HEK293 (cell line): ENCODE results near the gene FILIP1L.

Experiments
- ZNF24 ChIP-seq: fragments of 450-650 bp; formaldehyde crosslinking; IDR thresholded peaks from 2 replicates; pipeline ENCODE4 v1.5.1; 2016; ENCODE audit warnings: missing biosample characterization, missing genetic modification characterization
- ZNF324 ChIP-seq: fragments of 450-650 bp; formaldehyde crosslinking; IDR thresholded peaks from 2 replicates; pipeline ENCODE4 v1.5.1; 2016; ENCODE audit warnings: missing biosample characterization, missing genetic modification characterization
- TF ChIP-seq, protein P1 (sequence below): fragments of 450-650 bp; formaldehyde crosslinking; IDR thresholded peaks from 2 replicates; pipeline ENCODE4 v1.5.1; 2016; ENCODE audit warnings: missing biosample characterization, missing genetic modification characterization

DNA sequence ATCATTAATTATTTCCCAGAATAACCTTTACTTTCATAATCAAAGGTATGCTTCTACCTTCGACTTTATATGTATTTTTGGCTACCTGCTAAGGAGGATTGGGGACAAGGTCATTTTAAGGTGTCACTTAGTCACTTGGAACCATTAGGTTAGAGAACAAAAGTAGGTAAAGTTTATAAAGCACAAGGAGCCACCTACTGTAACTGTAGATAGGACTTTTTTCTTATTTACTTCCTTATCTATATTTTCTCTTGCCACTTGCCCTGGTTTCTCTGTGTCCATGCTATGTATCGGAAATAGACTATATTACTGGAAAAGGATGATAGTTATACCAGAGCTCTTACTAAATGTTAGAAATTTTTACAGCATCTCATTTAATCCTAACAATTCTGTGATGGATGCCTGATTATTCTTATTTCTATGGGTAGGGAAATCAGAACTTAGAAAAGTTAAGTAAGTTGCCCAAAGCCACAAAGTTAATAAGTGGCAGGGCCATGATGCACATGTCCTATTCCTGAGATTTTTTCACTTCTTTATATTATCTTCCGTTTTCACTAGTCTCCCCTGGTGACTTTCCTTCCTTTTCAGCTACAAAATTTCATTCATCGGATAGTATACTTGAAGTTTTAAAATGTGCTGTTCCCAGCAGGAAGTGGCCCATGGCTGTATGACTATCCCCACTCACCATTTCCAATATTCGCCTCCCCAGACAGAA is 164.2 kb downstream of the FILIP1L start:
- no peak for TF ChIP-seq ZNF24 (tag by site-specific recombination)
- no peak for TF ChIP-seq ZNF324 (tag by site-specific recombination)
- TF ChIP-seq, protein P1, sequence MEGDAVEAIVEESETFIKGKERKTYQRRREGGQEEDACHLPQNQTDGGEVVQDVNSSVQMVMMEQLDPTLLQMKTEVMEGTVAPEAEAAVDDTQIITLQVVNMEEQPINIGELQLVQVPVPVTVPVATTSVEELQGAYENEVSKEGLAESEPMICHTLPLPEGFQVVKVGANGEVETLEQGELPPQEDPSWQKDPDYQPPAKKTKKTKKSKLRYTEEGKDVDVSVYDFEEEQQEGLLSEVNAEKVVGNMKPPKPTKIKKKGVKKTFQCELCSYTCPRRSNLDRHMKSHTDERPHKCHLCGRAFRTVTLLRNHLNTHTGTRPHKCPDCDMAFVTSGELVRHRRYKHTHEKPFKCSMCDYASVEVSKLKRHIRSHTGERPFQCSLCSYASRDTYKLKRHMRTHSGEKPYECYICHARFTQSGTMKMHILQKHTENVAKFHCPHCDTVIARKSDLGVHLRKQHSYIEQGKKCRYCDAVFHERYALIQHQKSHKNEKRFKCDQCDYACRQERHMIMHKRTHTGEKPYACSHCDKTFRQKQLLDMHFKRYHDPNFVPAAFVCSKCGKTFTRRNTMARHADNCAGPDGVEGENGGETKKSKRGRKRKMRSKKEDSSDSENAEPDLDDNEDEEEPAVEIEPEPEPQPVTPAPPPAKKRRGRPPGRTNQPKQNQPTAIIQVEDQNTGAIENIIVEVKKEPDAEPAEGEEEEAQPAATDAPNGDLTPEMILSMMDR (tag by site-specific recombination): no peak
